Stomach (tissue), 4 donors: ENCODE results near the gene NDUFAF2.

ENCODE experiments used
- CTCF ChIP-seq, 7 experiments: fragments of 450-650 bp in 4 of 7; fragments of 200-600 bp in 3 of 7; sonication (generic) in 3 of 7; IDR thresholded peaks; one replicate each; pipeline ENCODE4 v1.5.1; 2016 to 2019; ENCODE audit warnings: antibody characterized with exemption in 7 of 7, control low read depth in 2 of 7, mild to moderate bottlenecking in 1 of 7
- EP300 ChIP-seq: sonication (generic); formaldehyde crosslinking; IDR thresholded peaks from one replicate; pipeline ENCODE4 v1.6.1; 2017; ENCODE audit warnings: antibody characterized with exemption
- POLR2A ChIP-seq, 4 donors: fragments of 450-650 bp; IDR thresholded peaks; one replicate each; pipeline ENCODE4 v1.6.1; 2016; ENCODE audit warnings: antibody characterized with exemption in 4 of 4, control low read depth in 2 of 4, mild to moderate bottlenecking in 1 of 4, moderate library complexity in 1 of 4
- POLR2AphosphoS5 ChIP-seq, 3 donors: sonication (generic); formaldehyde crosslinking; IDR thresholded peaks; one replicate each; pipeline ENCODE4 v1.6.1; 2016; ENCODE audit warnings: antibody characterized with exemption in 3 of 3

- TF ChIP-seq CTCF (IDR thresholded peaks at IDR 0.05) (no peak), POLR2A (IDR thresholded peaks at IDR 0.05) (no peak), POLR2AphosphoS5 (IDR thresholded peaks at IDR 0.05) (no peak), EP300 (no peak)
Measured at GRCh38 chr5:61001647-61002046, 56.6 kb downstream of the NDUFAF2 start.
